Measurements from ENCODE around the gene SLC9A9. TPM values are rescaled to one million over a fixed set of nuclear protein-coding genes. Genes with fewer than 3 reads are reported as not detected.
A peak's percentile ranks its signal among the peaks of the same experiment; 100 is the strongest.

Gene SLC9A9
- total and polyA plus RNA-seq, 9 of the 15 experiments (the other 6 are each of a cell fraction or from before 2014, with no cell fraction given): 0.03 to 0.13 TPM; not detected in 7

GRCh38 chr3:143366672-143367071 is 481.6 kb downstream of the SLC9A9 start (continued):
- TF ChIP-seq MXI1 (IDR thresholded peaks at IDR 0.05; ENCODE audit: low read depth, low read length): no peak
- TF ChIP-seq, protein P1, sequence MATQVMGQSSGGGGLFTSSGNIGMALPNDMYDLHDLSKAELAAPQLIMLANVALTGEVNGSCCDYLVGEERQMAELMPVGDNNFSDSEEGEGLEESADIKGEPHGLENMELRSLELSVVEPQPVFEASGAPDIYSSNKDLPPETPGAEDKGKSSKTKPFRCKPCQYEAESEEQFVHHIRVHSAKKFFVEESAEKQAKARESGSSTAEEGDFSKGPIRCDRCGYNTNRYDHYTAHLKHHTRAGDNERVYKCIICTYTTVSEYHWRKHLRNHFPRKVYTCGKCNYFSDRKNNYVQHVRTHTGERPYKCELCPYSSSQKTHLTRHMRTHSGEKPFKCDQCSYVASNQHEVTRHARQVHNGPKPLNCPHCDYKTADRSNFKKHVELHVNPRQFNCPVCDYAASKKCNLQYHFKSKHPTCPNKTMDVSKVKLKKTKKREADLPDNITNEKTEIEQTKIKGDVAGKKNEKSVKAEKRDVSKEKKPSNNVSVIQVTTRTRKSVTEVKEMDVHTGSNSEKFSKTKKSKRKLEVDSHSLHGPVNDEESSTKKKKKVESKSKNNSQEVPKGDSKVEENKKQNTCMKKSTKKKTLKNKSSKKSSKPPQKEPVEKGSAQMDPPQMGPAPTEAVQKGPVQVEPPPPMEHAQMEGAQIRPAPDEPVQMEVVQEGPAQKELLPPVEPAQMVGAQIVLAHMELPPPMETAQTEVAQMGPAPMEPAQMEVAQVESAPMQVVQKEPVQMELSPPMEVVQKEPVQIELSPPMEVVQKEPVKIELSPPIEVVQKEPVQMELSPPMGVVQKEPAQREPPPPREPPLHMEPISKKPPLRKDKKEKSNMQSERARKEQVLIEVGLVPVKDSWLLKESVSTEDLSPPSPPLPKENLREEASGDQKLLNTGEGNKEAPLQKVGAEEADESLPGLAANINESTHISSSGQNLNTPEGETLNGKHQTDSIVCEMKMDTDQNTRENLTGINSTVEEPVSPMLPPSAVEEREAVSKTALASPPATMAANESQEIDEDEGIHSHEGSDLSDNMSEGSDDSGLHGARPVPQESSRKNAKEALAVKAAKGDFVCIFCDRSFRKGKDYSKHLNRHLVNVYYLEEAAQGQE (IDR thresholded peaks at IDR 0.05; ENCODE audit: borderline replicate concordance): peak; percentile 12; the same call in 1 of the 2 replicates
- TF ChIP-seq, protein P1 (CRISPR knock-in tag; IDR thresholded peaks at IDR 0.05; ENCODE audit: low read depth): no peak
- peak; percentile 44; the same call in 1 of the 2 replicates for TF ChIP-seq TEAD4 (IDR thresholded peaks at IDR 0.05; ENCODE audit: low read length)
- TF ChIP-seq TEAD4 (CRISPR knock-in tag; IDR thresholded peaks at IDR 0.05; ENCODE audit: borderline replicate concordance): no peak
- TF ChIP-seq, protein P2, sequence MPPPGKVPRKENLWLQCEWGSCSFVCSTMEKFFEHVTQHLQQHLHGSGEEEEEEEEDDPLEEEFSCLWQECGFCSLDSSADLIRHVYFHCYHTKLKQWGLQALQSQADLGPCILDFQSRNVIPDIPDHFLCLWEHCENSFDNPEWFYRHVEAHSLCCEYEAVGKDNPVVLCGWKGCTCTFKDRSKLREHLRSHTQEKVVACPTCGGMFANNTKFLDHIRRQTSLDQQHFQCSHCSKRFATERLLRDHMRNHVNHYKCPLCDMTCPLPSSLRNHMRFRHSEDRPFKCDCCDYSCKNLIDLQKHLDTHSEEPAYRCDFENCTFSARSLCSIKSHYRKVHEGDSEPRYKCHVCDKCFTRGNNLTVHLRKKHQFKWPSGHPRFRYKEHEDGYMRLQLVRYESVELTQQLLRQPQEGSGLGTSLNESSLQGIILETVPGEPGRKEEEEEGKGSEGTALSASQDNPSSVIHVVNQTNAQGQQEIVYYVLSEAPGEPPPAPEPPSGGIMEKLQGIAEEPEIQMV (tag; conservative IDR thresholded peaks at IDR 0.05; ENCODE audit: low read depth): no peak
- TF ChIP-seq, protein P3, sequence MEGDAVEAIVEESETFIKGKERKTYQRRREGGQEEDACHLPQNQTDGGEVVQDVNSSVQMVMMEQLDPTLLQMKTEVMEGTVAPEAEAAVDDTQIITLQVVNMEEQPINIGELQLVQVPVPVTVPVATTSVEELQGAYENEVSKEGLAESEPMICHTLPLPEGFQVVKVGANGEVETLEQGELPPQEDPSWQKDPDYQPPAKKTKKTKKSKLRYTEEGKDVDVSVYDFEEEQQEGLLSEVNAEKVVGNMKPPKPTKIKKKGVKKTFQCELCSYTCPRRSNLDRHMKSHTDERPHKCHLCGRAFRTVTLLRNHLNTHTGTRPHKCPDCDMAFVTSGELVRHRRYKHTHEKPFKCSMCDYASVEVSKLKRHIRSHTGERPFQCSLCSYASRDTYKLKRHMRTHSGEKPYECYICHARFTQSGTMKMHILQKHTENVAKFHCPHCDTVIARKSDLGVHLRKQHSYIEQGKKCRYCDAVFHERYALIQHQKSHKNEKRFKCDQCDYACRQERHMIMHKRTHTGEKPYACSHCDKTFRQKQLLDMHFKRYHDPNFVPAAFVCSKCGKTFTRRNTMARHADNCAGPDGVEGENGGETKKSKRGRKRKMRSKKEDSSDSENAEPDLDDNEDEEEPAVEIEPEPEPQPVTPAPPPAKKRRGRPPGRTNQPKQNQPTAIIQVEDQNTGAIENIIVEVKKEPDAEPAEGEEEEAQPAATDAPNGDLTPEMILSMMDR (IDR thresholded peaks at IDR 0.05 in 2 of 3, conservative IDR thresholded peaks at IDR 0.05 in 1 of 3; ENCODE audit: insufficient read depth in 2 of 3, low read depth in 1 of 3, low read length in 3 of 3): peak; percentile 9 to 41 (median 30); a peak in 2 of 6 replicates
- no peak for TF ChIP-seq ZFP36 (IDR thresholded peaks at IDR 0.05; ENCODE audit: low read depth, low read length, partially characterized antibody)
- no peak for TF ChIP-seq MAFK (IDR thresholded peaks at IDR 0.05; ENCODE audit: low read length)
- TF ChIP-seq ZNF217 (CRISPR knock-in tag; IDR thresholded peaks at IDR 0.05): no peak
- TF ChIP-seq SMARCA4 (IDR thresholded peaks at IDR 0.05): peak; percentile 58
- no peak for TF ChIP-seq ZBED1 (IDR thresholded peaks at IDR 0.05)
- no peak for TF ChIP-seq BCL6 (CRISPR knock-in tag; IDR thresholded peaks at IDR 0.05)
- 0 out of 2 replicates have a peak, but pooled peaks have one; percentile 17 for TF ChIP-seq SMC3 (conservative IDR thresholded peaks at IDR 0.05; ENCODE audit: insufficient read depth, low read depth, low read length)
